NB4 (cell line): Measurements from ENCODE around the gene FAR1.

Source experiments
- MYC ChIP-seq: IDR thresholded peaks from 2 replicates; pipeline ENCODE4 v1.6.1; 2011; ENCODE audit warnings: low read depth, low read length
- POLR2A ChIP-seq: IDR thresholded peaks from 2 replicates; pipeline ENCODE4 v1.6.1; 2011; ENCODE audit warnings: mild to moderate bottlenecking; ENCODE audit not compliant: insufficient read length; ENCODE audit errors: extremely low read depth
- TF ChIP-seq, protein P1 (sequence below): IDR thresholded peaks from one replicate; pipeline ENCODE4 v1.5.1; 2012; ENCODE audit warnings: low read depth, low read length
- TF ChIP-seq, protein P2 (sequence below): IDR thresholded peaks from 2 replicates; pipeline ENCODE4 v1.6.1; 2011; ENCODE audit warnings: low read depth, low read length

DNA sequence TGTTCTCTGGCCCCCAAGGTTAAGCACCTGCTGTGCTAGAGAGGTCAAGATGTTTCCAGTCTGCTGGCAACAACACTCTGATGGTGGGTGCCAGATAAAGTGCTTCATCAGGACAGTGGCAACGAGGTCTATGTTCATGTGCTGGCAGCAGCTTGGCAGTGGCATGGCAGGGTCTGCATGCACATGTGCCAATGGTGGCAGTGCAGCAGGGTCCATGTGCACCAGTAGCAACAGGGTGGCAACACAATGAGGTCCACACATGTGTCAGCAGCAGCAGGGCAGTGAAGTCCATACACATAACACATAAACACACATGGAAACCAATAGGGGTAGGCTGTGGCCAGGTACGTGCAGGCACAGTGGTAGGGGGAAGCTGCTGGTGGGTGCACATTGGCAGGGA lies 48.4 kb upstream of the FAR1 start:
- TF ChIP-seq POLR2A (no peak), MYC (no peak)
- TF ChIP-seq, protein P1, sequence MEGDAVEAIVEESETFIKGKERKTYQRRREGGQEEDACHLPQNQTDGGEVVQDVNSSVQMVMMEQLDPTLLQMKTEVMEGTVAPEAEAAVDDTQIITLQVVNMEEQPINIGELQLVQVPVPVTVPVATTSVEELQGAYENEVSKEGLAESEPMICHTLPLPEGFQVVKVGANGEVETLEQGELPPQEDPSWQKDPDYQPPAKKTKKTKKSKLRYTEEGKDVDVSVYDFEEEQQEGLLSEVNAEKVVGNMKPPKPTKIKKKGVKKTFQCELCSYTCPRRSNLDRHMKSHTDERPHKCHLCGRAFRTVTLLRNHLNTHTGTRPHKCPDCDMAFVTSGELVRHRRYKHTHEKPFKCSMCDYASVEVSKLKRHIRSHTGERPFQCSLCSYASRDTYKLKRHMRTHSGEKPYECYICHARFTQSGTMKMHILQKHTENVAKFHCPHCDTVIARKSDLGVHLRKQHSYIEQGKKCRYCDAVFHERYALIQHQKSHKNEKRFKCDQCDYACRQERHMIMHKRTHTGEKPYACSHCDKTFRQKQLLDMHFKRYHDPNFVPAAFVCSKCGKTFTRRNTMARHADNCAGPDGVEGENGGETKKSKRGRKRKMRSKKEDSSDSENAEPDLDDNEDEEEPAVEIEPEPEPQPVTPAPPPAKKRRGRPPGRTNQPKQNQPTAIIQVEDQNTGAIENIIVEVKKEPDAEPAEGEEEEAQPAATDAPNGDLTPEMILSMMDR, result no peak
- TF ChIP-seq, protein P2, sequence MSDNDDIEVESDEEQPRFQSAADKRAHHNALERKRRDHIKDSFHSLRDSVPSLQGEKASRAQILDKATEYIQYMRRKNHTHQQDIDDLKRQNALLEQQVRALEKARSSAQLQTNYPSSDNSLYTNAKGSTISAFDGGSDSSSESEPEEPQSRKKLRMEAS, result no peak
